ENCODE results near the gene SMC5.
"Not testable (repeated sequence)": the region's sequence is repeated elsewhere in the genome, so short reads cannot be mapped to it uniquely, and the experiment has no call there.

SMC5 gene

DNA sequence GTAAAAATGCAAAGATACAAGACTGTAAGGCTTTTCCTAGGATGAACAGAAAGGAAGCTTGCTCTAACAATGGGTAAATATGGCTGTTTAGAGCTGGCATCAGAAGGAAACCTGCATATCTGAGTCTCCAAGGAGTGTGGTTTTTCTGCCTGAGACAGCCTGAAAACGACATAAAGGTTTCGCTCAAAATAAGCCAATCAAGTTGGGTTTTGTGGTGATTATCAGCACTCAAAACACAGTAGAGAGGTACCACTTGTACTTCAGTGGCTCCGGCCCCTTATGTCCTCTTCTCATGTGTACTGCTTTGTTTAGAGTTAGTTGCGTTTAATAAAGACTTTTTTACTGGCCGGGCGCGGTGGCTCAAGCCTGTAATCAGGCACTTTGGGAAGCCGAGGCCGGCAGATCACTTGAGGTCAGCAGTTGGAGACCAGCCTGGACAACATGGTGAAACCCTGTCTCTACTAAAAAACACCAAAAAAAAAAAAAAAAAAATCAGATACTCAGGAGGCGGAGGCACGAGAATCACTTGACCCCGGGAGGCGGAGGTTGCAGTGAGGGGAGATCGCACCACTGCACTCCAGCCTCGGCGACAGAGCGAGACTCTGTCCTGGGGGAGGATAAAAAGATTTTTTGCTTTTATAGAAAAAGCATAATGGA lies 116.3 kb downstream of the SMC5 start:
- DNase-seq = no peak

- DNase-seq = no peak
Observed at GRCh38 chr9:70382046-70382708, 123.4 kb downstream of the SMC5 start.

DNA sequence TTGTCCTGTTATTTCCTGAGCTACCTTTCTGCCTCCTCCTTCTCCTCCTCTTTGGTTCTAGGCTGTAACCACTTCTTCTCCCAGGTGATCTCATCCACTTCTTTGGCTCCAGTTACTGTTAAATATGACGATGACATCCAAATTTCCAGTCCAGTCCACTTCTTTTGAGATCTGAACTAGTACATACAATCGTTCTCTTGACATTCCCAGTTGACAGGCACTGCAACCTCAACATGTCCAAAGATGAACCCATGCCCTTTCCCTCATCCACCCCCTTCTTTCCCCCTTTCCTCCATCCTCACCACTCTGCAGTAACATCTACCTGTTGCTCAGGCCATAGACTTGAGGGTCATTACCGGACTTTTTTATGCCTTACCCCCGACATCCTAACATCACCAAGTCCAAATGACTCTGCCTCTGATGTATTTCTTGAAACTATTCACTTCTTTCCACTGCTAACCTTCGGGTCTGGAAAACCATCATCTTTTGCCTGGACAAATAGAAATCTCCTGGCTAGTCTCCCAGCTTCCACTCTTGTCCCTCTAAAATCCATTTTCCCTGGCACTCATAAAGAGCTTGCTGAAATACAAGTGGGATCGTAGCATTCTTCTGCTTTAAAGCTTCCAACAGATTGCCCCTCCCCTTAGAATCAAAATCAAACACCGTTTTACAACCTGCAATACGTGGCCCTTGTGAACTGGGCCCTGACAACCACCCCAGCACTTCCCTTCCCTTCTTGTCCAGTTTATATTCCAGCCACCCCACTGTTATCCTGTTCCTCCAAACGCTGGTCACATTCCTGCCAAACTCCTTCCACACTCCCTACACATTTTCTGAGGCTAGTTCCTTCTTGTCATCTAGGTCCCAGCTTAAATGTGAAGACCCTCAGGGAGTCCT lies 124.2 kb downstream of the SMC5 start:
- no peak for DNase-seq

- DNase-seq = no peak
Observed at GRCh38 chr9:70385426-70385825, 126.6 kb downstream of the SMC5 start.

GRCh38 chr9:70387663-70388062 lies 128.9 kb downstream of the SMC5 start:
- no peak for DNase-seq

DNA sequence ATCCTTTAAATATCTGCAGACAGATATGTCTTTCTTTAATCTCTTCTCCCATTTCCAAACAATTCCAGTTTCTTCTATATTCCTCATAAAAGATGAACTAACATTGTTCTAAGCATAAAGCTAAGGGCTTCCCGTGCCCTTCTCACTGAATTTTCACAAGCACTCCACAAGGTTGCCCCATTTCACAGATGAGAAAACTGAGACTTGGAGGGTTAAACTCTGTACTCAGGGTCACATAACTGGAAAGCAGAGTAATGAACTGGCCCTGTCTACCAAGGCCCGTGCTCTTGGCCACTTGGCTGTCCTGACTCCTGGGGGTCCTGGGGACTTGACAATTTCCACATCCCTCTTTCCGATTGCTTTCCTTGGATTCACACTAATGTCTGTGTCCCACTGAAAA lies 130.4 kb downstream of the SMC5 start:
- DNase-seq = no peak

- DNase-seq = no peak
Observed at GRCh38 chr9:70389621-70390266, 131.0 kb downstream of the SMC5 start.

- DNase-seq = peak; percentile 23
Observed at GRCh38 chr9:70390933-70391341, 132.2 kb downstream of the SMC5 start.

GRCh38 chr9:70392189-70392588 lies 133.4 kb downstream of the SMC5 start:
- peak; percentile 15 for DNase-seq

- no peak for DNase-seq
Observed at GRCh38 chr9:70392850-70393249, 134.1 kb downstream of the SMC5 start.

DNA sequence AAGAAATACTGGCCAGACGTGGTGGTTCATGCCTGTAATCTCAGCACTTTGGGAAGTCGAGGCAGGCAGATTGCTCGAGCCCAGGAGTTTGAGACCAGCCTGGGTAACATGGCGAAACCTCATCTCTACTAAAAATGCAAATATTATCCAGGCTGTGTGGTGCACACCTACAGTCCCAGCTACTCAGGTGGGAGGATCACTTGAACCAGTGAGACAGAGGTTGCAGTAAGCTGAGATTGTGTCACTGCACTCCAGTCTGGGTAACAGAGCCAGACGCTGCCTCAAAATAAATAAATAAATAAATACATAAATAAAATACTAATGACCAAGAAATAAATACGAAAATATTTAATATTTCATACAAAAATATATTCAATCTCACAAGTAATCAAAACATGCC lies 136.9 kb downstream of the SMC5 start:
- DNase-seq = no peak

GRCh38 chr9:70398145-70398556 lies 139.4 kb downstream of the SMC5 start:
- no peak for DNase-seq

DNA sequence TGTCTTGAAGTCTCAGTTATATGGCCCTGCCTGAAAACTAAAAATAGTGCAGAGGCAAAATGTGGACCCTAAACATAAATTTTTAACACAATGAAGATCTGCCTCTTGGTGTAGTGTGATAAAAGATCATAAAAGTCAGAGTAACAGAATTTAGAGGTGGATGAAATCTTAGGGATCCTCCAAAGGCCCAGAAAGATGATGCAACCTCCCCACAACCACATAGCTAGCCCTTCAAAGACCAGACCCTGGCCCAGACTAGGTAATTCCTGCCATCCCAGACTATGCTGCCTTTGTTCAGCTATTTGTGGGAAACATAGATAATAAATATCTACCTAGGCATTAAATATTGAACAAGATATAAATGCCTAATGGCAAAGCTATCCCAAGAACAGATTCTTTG lies 140.4 kb downstream of the SMC5 start:
- no peak for DNase-seq

- DNase-seq = no peak
Observed at GRCh38 chr9:70400107-70400892, 141.5 kb downstream of the SMC5 start.

- DNase-seq = not testable (repeated sequence)
Observed at GRCh38 chr9:70401241-70401640, 142.5 kb downstream of the SMC5 start.

- no peak for DNase-seq
Observed at GRCh38 chr9:70402213-70402612, 143.4 kb downstream of the SMC5 start.

DNA sequence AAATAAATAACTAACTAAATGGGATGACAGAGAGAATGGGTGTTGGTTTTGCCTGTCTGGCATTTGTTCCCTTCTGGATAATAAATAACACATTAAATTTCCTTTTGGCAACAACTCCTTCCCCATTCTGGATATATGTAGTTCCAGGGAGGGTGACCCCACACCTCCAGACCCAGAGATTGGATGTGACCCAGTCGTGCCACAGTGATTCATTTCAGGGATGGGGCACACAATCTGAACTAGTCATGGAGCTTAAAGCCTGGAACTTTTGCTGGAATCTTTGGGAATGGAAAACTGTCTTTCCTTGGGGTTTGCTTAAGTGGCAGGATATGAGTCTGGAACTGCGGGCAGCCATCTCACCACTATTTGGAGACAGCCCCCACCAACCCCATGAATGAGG lies 144.4 kb downstream of the SMC5 start:
- no peak for DNase-seq

GRCh38 chr9:70403618-70404025 lies 144.8 kb downstream of the SMC5 start:
- no peak for DNase-seq

GRCh38 chr9:70404261-70404660 lies 145.5 kb downstream of the SMC5 start:
- DNase-seq = no peak

Data from midbrain (tissue), 1 donor.